ENCODE results near the gene NPM3.

GRCh38 chr10:101826852-101827434 is 43.7 kb upstream of the NPM3 start:
- TF ChIP-seq BHLHE40 (IDR thresholded peaks at IDR 0.05; ENCODE audit: borderline replicate concordance) (no peak), FOXK2 (IDR thresholded peaks at IDR 0.05) (no peak), SP1 (IDR thresholded peaks at IDR 0.05) (no peak)
